HepG2 (cell line): ENCODE measurements around the gene ZFHX3. TPM values are rescaled to one million over a fixed set of nuclear protein-coding genes. Genes with fewer than 3 reads are reported as not detected.
A peak's percentile ranks its signal among the peaks of the same experiment; 100 is the strongest.

Experiments used
- DZIP1 ChIP-seq: sonication (generic); formaldehyde crosslinking; IDR thresholded peaks from 2 replicates; pipeline ENCODE4 v1.5.0; 2020; ENCODE audit warnings: mild to moderate bottlenecking, missing genetic modification reagents
- FOXA3 ChIP-seq: IDR thresholded peaks from 2 replicates; pipeline ENCODE4 v1.6.1; 2016; ENCODE audit warnings: missing genetic modification reagents, missing compliant biosample characterization
- ISX ChIP-seq: sonication (generic); formaldehyde crosslinking; conservative IDR thresholded peaks from 2 replicates; pipeline ENCODE4 v1.5.0; 2020; ENCODE audit warnings: missing genetic modification reagents
- NR2F1 ChIP-seq, 2 experiments: fragments of 450-650 bp in 1 of 2; formaldehyde crosslinking in 1 of 2; IDR thresholded peaks; 2 replicates each; pipeline versions ENCODE4 v1.5.0 to v1.6.1; 2016 to 2020; ENCODE audit warnings: mild to moderate bottlenecking in 1 of 2, missing compliant biosample characterization in 1 of 2, missing genetic modification reagents in 1 of 2, moderate library complexity in 1 of 2
- RXRB ChIP-seq: IDR thresholded peaks from 2 replicates; pipeline ENCODE4 v1.6.1; 2016; ENCODE audit warnings: borderline replicate concordance, missing genetic modification reagents, missing compliant biosample characterization
- SMAD3 ChIP-seq: sonication (generic); formaldehyde crosslinking; IDR thresholded peaks from 2 replicates; pipeline ENCODE4 v1.4.0; 2020; ENCODE audit warnings: missing genetic modification reagents
- SOX5 ChIP-seq: IDR thresholded peaks from 2 replicates; pipeline ENCODE4 v1.6.1; 2016; ENCODE audit warnings: borderline replicate concordance
- ZEB1 ChIP-seq: IDR thresholded peaks from 2 replicates; pipeline ENCODE4 v1.6.1; 2012; ENCODE audit warnings: mild to moderate bottlenecking, low read depth, inconsistent platforms; ENCODE audit not compliant: insufficient replicate concordance
- ZFP90 ChIP-seq: sonication (generic); formaldehyde crosslinking; IDR thresholded peaks from 2 replicates; pipeline ENCODE4 v1.8.0; 2022; ENCODE audit warnings: missing genetic modification reagents, mild to moderate bottlenecking, inconsistent platforms, borderline replicate concordance
- ZFX ChIP-seq: sonication (generic); formaldehyde crosslinking; IDR thresholded peaks from 2 replicates; pipeline ENCODE4 v1.4.0; 2020; ENCODE audit warnings: mild to moderate bottlenecking, low read depth, missing genetic modification reagents, moderate library complexity
- ZNF142 ChIP-seq: sonication (generic); formaldehyde crosslinking; IDR thresholded peaks from 2 replicates; pipeline ENCODE4 v1.4.0; 2020; ENCODE audit warnings: missing genetic modification reagents
- ZNF263 ChIP-seq: sonication (generic); formaldehyde crosslinking; IDR thresholded peaks from 2 replicates; pipeline ENCODE4 v1.4.0; 2020; ENCODE audit warnings: missing genetic modification reagents
- ZNF292 ChIP-seq: sonication (generic); formaldehyde crosslinking; IDR thresholded peaks from 2 replicates; pipeline ENCODE4 v1.8.1; 2022; ENCODE audit warnings: mild to moderate bottlenecking, low read depth, missing genetic modification reagents, borderline replicate concordance
- ZNF562 ChIP-seq: sonication (generic); formaldehyde crosslinking; IDR thresholded peaks from 2 replicates; pipeline ENCODE4 v1.8.0; 2022; ENCODE audit warnings: missing genetic modification reagents, borderline replicate concordance
- ZNF687 ChIP-seq: sonication (generic); formaldehyde crosslinking; IDR thresholded peaks from 2 replicates; pipeline ENCODE4 v1.5.1; 2020; ENCODE audit warnings: mild to moderate bottlenecking, missing genetic modification reagents, moderate library complexity
- polyA plus RNA-seq, 8 experiments: library from polyadenylated mRNA; depleted of rRNA in 3 of 8; stranded (reverse) in 7 of 8; unstranded in 1 of 8; fragments of >200 nt; fragmentation: Illumina TruSeq in 4 of 8; extraction: Trizol in 4 of 8; gene quantifications; 2 replicates each; pipeline versions ENCODE4 v1.2.1 to v1.2.3, GENCODE V29; 2011 to 2016; ENCODE audit warnings: low read depth in 4 of 8, missing spikeins in 1 of 8, mixed read lengths in 1 of 8; ENCODE audit not compliant: insufficient read depth in 1 of 8
- total RNA-seq, 5 experiments: library from RNA; depleted of rRNA; stranded (reverse); fragments of >200 nt; fragmentation: Illumina TruSeq; extraction: Trizol; gene quantifications; 2 replicates each; pipeline ENCODE4 v1.2.3, GENCODE V29; 2016; ENCODE audit warnings: low read depth in 1 of 5

ZFHX3 gene
- total and polyA plus RNA-seq, 2 of the 13 experiments (the other 11 are each of a cell fraction or from before 2014, with no cell fraction given), result 5.0 to 6.0 TPM

- TF ChIP-seq ZNF142 (CRISPR knock-in tag) (no peak), ZEB1 (peak; percentile 81), RXRB (CRISPR knock-in tag) (0 out of 2 replicates have a peak, but pooled peaks have one; percentile 8), FOXA3 (peak; percentile 51), ZNF687 (CRISPR knock-in tag) (peak; percentile 17; the same call in 1 of the 2 replicates), ZNF263 (CRISPR knock-in tag) (peak; percentile 67), ZFX (CRISPR knock-in tag) (peak; percentile 93), SMAD3 (CRISPR knock-in tag) (0 out of 2 replicates have a peak, but pooled peaks have one; percentile 33), ZNF562 (CRISPR knock-in tag) (no peak), SOX5 (CRISPR knock-in tag) (peak; percentile 58; the same call in 1 of the 2 replicates), ISX (CRISPR knock-in tag) (0 out of 2 replicates have a peak, but pooled peaks have one; percentile 46), ZFP90 (CRISPR knock-in tag) (0 out of 2 replicates have a peak, but pooled peaks have one; percentile 29), ZNF292 (CRISPR knock-in tag) (peak; percentile 31; the same call in 1 of the 2 replicates), NR2F1 (CRISPR knock-in tag; IDR thresholded peaks at IDR 0.05) (0 out of 4 replicates have a peak, but pooled peaks of 1 of the 2 experiments have one; percentile 6), DZIP1 (CRISPR knock-in tag) (no peak)
Observed at GRCh38 chr16:73050201-73051099, 2.5 kb upstream of the ZFHX3 start (continued).
